PFSK-1 (cell line): ENCODE measurements around the gene NBPF1.

ENCODE experiments used
- POLR2AphosphoS5 ChIP-seq: IDR thresholded peaks from 2 replicates; pipeline ENCODE4 v1.6.1; 2012; ENCODE audit warnings: low read depth, mild to moderate bottlenecking, control low read depth, low read length, moderate library complexity
- SIN3A ChIP-seq: IDR thresholded peaks from 2 replicates; pipeline ENCODE4 v1.6.1; 2012; ENCODE audit warnings: mild to moderate bottlenecking, low read length, moderate library complexity, borderline replicate concordance; ENCODE audit not compliant: insufficient read depth
- TAF1 ChIP-seq: IDR thresholded peaks from 2 replicates; pipeline ENCODE4 v1.6.1; 2012; ENCODE audit warnings: low read length, control low read depth, borderline replicate concordance; ENCODE audit not compliant: insufficient read depth

DNA sequence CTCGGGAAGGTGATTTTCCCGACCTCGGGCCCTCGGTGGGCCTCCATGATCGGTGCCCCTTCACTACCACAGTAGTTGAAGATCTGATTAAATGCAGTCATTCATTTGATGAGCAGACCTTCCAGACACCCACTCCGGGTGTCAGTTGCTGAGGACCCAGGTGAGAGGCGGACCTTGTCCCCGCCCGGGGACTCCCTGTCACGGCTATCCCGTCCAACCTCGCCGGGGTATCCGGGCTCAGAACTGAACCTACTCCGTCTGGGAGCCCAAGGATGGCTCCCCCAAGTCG, 30.8 kb upstream of the NBPF1 start:
- TF ChIP-seq TAF1, result no peak
- TF ChIP-seq SIN3A, result no peak
- no peak for TF ChIP-seq POLR2AphosphoS5
